HFF-Myc (cell line): ENCODE data around the gene RPL36A.

Experiments used
- DNase-seq: peaks from one replicate; pipeline ENCODE4 v3.0.0-alpha.2; 2011; ENCODE audit warnings: low read depth; ENCODE audit errors: extremely low read depth
- H3K4me3 ChIP-seq: replicated peaks from 2 replicates; pipeline ENCODE4 v1.5.1; 2011; ENCODE audit warnings: low read depth, mild to moderate bottlenecking, control low read depth, low read length
- TF ChIP-seq, protein P1 (sequence below): IDR thresholded peaks from 2 replicates; pipeline ENCODE4 v1.5.1; 2012; ENCODE audit warnings: mild to moderate bottlenecking, low read depth, low read length, control low read depth; ENCODE audit errors: missing control alignments

The RPL36A gene

DNA sequence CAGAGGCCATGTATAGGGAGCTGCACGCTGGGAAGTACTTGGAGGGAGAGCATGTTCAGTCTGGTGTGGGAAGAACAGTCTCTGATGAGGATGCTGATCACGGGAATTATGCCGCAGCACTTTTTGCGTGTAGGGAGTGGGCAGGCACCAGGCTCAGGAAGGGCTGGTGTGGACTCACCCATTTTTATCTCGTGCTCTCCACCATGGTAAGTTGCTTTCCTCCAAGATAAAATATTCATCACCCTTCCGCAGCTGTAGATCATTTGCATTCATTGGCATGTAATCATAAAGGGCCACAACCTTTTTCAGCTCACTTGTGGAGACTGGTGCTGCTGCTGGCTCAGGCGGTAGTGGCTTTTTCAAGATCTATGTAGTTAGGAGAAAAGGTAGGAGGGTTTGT is 30.4 kb upstream of the RPL36A start:
- TF ChIP-seq, protein P1, sequence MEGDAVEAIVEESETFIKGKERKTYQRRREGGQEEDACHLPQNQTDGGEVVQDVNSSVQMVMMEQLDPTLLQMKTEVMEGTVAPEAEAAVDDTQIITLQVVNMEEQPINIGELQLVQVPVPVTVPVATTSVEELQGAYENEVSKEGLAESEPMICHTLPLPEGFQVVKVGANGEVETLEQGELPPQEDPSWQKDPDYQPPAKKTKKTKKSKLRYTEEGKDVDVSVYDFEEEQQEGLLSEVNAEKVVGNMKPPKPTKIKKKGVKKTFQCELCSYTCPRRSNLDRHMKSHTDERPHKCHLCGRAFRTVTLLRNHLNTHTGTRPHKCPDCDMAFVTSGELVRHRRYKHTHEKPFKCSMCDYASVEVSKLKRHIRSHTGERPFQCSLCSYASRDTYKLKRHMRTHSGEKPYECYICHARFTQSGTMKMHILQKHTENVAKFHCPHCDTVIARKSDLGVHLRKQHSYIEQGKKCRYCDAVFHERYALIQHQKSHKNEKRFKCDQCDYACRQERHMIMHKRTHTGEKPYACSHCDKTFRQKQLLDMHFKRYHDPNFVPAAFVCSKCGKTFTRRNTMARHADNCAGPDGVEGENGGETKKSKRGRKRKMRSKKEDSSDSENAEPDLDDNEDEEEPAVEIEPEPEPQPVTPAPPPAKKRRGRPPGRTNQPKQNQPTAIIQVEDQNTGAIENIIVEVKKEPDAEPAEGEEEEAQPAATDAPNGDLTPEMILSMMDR = no peak
- no peak for DNase-seq
- no peak overlapping the region for H3K4me3 ChIP-seq

- no peak for DNase-seq
- no peak overlapping the region for H3K4me3 ChIP-seq
- TF ChIP-seq, protein P1 = no peak
Observed at GRCh38 chrX:101362116-101362515, 28.7 kb upstream of the RPL36A start.

GRCh38 chrX:101362757-101363156 is 28.1 kb upstream of the RPL36A start:
- no peak for DNase-seq
- H3K4me3 ChIP-seq = no peak overlapping the region
- TF ChIP-seq, protein P1 = no peak

DNA sequence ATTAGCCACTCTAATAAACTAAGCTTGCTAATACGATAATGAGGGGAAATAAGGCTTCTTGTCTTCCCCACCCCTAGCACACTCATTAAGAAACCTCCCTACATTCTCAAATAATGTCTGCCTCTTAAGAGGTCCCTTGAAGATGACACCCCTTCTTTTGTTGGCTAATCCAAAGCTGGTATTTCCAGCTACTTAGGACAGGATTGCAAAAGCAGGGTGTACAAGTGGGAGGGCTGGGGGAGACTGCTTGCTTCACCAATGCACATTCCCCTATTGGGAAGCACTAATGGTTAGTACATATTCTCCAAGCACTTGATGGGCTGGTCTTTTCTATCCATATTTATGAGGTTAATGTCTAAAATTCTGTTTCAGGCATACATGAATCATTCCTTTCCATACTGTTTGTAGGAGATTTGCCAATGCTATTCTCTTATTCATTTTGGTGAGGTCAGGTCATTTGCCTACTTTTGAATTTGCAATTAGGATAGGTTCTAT is 25.5 kb upstream of the RPL36A start:
- DNase-seq = no peak
- TF ChIP-seq, protein P1 = no peak
- no peak overlapping the region for H3K4me3 ChIP-seq

DNA sequence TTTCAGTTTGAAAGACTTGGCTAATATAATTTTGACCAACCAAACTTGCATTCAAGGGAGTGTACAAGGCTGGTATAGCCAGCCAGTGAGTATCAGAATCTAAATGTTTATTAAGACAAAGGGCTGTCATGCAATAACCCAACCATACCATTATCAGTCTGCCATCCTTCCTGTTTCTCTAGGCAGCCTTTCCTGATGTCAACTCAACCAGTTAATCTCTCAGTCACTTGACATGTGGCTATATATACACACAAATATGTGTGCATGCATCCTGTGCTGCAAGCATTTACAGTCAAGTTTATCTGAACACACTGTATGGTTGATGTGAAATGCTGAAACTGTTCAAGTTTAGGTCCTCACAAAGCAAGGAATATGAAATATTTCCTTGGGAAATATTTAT is 22.0 kb upstream of the RPL36A start:
- no peak for DNase-seq
- TF ChIP-seq, protein P1 = no peak

DNA sequence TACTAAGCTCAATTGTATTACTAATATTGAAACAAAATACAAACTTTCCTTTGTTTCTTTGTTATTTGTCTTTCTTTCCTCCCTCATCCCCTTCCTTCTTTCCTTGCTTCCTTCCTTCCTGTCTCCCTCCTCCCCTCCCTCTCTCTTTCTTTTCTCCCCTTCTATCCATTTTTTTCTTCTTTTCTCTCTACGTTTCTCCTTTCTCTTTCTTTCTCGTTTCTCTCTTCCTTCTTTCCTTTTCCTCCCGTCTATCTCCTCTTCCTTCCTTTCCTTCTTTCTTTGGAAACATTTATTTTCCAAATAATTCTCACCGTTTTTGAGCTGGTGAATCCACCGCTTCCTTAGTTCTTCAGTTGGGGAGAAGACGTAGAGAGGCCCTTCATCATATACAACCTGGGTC is 21.1 kb upstream of the RPL36A start:
- H3K4me3 ChIP-seq = no peak overlapping the region
- DNase-seq = no peak
- TF ChIP-seq, protein P1 = no peak

More for the DNA sequence above, 22.0 kb upstream of the RPL36A start:
- no peak overlapping the region for H3K4me3 ChIP-seq

DNA sequence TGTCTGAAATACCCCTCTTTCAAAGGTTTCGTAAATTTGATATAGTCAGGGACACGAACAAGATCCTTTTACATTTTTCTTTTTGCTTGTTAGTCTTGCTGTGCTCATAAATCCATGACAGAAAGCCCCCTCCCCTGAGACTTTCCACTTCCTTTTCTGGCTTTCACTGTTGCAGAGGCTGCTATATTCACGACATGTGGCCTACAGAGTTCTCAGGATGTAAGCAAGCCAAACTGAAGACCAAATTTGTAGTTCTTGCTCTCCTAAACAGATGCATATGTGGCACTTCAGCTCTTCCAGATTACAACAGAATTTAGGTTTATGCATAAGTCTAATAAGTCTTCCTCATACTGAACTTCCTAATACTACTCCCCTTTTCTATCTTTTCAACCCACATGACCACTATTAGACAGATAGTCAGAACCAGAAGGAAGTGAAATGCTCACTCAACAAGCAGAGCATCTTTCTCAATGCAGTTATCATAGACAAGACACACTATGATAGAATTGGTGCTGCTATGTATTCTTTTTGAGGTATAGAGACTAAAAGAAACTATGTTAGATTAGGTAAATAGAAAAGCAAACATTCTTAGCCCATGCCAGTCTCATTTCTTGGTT is 19.8 kb upstream of the RPL36A start:
- TF ChIP-seq, protein P1 = no peak
- no peak for DNase-seq
- no peak overlapping the region for H3K4me3 ChIP-seq
